Heart right ventricle (tissue), 16 donors: ENCODE data around the gene HSPA9. TPM values are rescaled to one million over a fixed set of nuclear protein-coding genes. Genes with fewer than 3 reads are reported as not detected.

Source experiments
- ATAC-seq, 8 donors: fragments of 200-7000 bp; cut with Tn5 transposase; one replicate each; pipeline ENCODE4 v1.9.1; 2020; ENCODE audit warnings: mild to moderate bottlenecking in 8 of 8, moderate library complexity in 8 of 8, moderate number of reproducible peaks in 1 of 8
- DNase-seq, 2 donors: peaks; one replicate each; pipeline ENCODE4 v3.0.0-alpha.2; 2020
- H3K27ac ChIP-seq, 10 donors: fragments of 200-600 bp; sonication (generic) in 2 of 10; one replicate each; pipeline versions ENCODE4 v1.5.0 to v1.8.0; 2020 to 2022; ENCODE audit warnings: mild to moderate bottlenecking in 3 of 10
- H3K27me3 ChIP-seq, 7 donors: fragments of 200-600 bp; one replicate each; pipeline ENCODE4 v1.8.0; 2021 to 2022; ENCODE audit warnings: mild to moderate bottlenecking in 2 of 7
- H3K36me3 ChIP-seq, 9 donors: fragments of 200-600 bp; sonication (generic) in 1 of 9; one replicate each; pipeline versions ENCODE4 v1.5.0 to v1.8.0; 2020 to 2022; ENCODE audit warnings: mild to moderate bottlenecking in 2 of 9
- H3K4me1 ChIP-seq, 9 donors: fragments of 200-600 bp; sonication (generic) in 1 of 9; one replicate each; pipeline versions ENCODE4 v1.5.0 to v1.8.0; 2020 to 2022; ENCODE audit warnings: mild to moderate bottlenecking in 4 of 9
- H3K4me3 ChIP-seq, 10 donors: fragments of 200-600 bp; sonication (generic) in 2 of 10; one replicate each; pipeline versions ENCODE4 v1.5.0 to v1.8.0; 2020 to 2022; ENCODE audit warnings: mild to moderate bottlenecking in 7 of 10, moderate library complexity in 2 of 10
- H3K9me3 ChIP-seq, 11 donors: fragments of 200-600 bp in 10 of 11; sonication (generic) in 2 of 11; one replicate each; pipeline versions ENCODE4 v1.5.0 to v1.8.0; 2013 to 2022; ENCODE audit warnings: mild to moderate bottlenecking in 2 of 11, control low read depth in 1 of 11, moderate library complexity in 1 of 11
- CTCF ChIP-seq, 9 donors: fragments of 200-600 bp; sonication (generic) in 2 of 9; IDR thresholded peaks; one replicate each; pipeline versions ENCODE4 v1.5.0 to v1.8.0; 2021 to 2022; ENCODE audit warnings: antibody characterized with exemption in 9 of 9, mild to moderate bottlenecking in 5 of 9, moderate library complexity in 1 of 9
- WGBS, 2 donors: extraction: QIAGEN DNeasy Blood & Tissue Kit; methylation state at CpG; one replicate each; pipeline ENCODE4 v1.1.7; 2013; ENCODE audit warnings: inconsistent platforms in 1 of 2; 5-methylcytosine and 5-hydroxymethylcytosine counted together
- intact Hi-C, 10 donors: fragments of 100-400 bp; cut with DNase I; formaldehyde crosslinking; loops; one replicate each; pipeline versions ENCODE4 v1.11.1 to v1.14.2; 2022
- polyA plus RNA-seq, 2 donors: library from polyadenylated mRNA; stranded (reverse); fragments of 200-250 nt; gene quantifications; one replicate each; pipeline ENCODE4 v1.2.3, GENCODE V29; 2013
- total RNA-seq, 10 donors: library from RNA; stranded (reverse); fragmentation: NEBNext Ultra II Directional in 3 of 10; extraction: Animal tissue kit (Norgen Biotek cat#: 25700) in 3 of 10; gene quantifications; one replicate each; pipeline versions ENCODE4 v1.2.1 to v1.2.4, GENCODE V29; 2021 to 2023
- donor health status: Arrhythmogenic right ventricular cardiomyopathy.
- donor health status: ischemic (EF 13 %, LVEDD 7.1; RV severe dilation, severe dysfunction).
- donor health status: healthy with polysubstance abuse.
- donor health status: DM: no; HTN: yes; CAD: no.
- donor health status: DM: no; HTN: no; CAD: no.
- donor health status: ischemic (EF 25% LVEDD 6.9; RV normal size, moderate dysfunction).
- donor health status: ischemic (EF 25% LVEDD 5.7; RV mildly dilated, moderate dysfunction).
- donor health status: healthy.
- donor health status: DM: yes; HTN: yes; CAD: no.
- donor health status: Ischemic cardiomyopathy.
- donor health status: ischemic (EF 35%, LVEDD 5.7; RV mildly dilated, moderate dysfunction).
- donor health status: nonischemic (EF 11% LVEDD 7.7; RV severe dilation, severe dysfunction).
- donor health status: DM: yes; HTN: yes; CAD: no.
- donor health status: PGD.
- donor health status: ischemic (EF 29% LVEDD 5.4; RV normal size, mild dysfunction).
- donor health status: nonischemic (EF 23%, LVEDD 6.1; RV moderate dilation, normal function).

The HSPA9 gene
- total and polyA plus RNA-seq, 12 donors = 82.9 to 415 (median 315) TPM

- peak overlapping the region; percentile 73 to 99 (median 94) for H3K4me3 ChIP-seq
- intact Hi-C loops = loop anchor here in 5 of 10 donors (2.0 to 10.0 kb wide), 3 partner anchors 49 to 77 kb away; partner anchors contain the start of gene EGR1 (in 4 of the 5)
- ATAC-seq (no peak), DNase-seq (no peak)
- no peaks in the 10 kb centered on the region for H3K9me3 ChIP-seq
- no peak for TF ChIP-seq CTCF (IDR thresholded peaks at IDR 0.05)
- H3K27ac ChIP-seq = peak overlapping the region in 8 of 10 donors; percentile 93 to 99 (median 98)
- 10 to 11% methylated on average over 6 of the region's 6 CpGs for WGBS, 2 donors
- peaks cover 0 to 16% (median 0%) of the 10 kb centered on the region in 9 donors for H3K36me3 ChIP-seq
- H3K4me1 ChIP-seq = peaks cover 13 to 79% (median 69%) of the 10 kb centered on the region in 9 donors
- H3K27me3 ChIP-seq = no peaks in the 10 kb centered on the region
These were observed 33.6 kb downstream of the HSPA9 start for GRCh38 chr5:138541511-138542179.

DNA sequence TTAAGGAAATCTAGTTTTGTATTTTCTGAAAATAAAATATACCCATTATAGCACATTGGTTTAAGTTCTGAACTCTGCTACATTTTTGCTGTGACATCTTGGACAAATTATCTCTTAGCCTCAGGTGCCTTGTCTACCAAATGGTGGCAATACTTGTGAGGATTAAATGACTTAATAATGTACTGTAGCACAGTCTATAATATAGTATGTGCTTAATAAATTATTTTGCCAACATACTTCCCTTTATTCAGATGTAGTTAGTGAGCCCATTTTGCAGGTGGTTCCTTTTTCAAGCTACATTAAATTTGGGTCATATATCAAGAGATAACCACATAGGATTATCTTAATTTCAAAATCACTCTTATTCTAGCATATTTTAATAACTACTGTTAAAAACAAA is 35.4 kb downstream of the HSPA9 start:
- intact Hi-C loops = loop anchor here in 1 of 10 donors (10.0 kb wide), 1 partner anchor 75 kb away; the partner anchor contains the start of gene EGR1
- Histone ChIP-seq H3K27me3 (no peaks in the 10 kb centered on the region), H3K9me3 (no peaks in the 10 kb centered on the region), H3K4me3 (no peak overlapping the region), H3K36me3 (peaks cover 0 to 28% (median 0%) of the 10 kb centered on the region in 9 donors), H3K4me1 (peaks cover 11 to 72% (median 57%) of the 10 kb centered on the region in 9 donors), H3K27ac (no peak overlapping the region)
- TF ChIP-seq CTCF (IDR thresholded peaks at IDR 0.05) = no peak
- DNase-seq (no peak), ATAC-seq (no peak)

DNA sequence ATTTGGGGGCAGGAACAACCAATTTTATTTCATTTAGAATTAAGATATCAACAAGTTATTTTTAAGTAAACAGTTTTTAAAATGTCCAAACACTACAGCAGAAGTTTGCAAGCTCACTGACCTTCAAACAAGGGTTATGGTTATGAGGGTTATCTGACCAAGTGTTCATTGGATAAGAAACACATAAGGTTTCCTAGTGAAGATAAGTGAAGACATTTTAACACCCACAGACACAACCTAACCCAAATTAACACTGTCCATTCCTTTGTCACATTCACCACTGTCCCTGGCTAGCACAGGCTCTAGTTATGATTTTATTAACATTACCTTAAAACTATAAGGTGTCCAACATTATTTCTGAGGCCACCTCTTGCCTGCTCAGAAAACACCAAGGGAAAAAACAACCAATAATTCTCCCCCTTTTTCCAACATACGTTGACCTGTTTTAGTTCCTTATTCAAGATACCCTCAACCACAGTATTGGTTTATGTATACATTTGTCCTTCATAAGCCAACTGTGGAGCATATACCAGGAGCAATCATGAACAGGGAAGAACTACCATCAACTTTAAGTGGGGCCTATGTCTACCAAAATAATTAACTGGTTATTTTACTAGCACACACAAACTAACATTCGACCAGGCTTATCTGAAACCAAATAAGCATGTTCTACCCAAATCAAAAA is 36.1 kb downstream of the HSPA9 start:
- no peak overlapping the region for H3K4me3 ChIP-seq
- WGBS, 2 donors = 65 to 71% methylated on average over 2 of the region's 2 CpGs

More for the DNA sequence above, 36.1 kb downstream of the HSPA9 start:
- ATAC-seq (no peak), DNase-seq (no peak)
- intact Hi-C loops = no loop called here
- H3K27ac ChIP-seq = peak overlapping the region in 1 of 10 donors; percentile 11
- H3K4me1 ChIP-seq = peaks cover 11 to 72% (median 56%) of the 10 kb centered on the region in 9 donors
- no peaks in the 10 kb centered on the region for H3K27me3 ChIP-seq
- H3K36me3 ChIP-seq = peaks cover 0 to 35% (median 0%) of the 10 kb centered on the region in 9 donors
- H3K9me3 ChIP-seq = no peaks in the 10 kb centered on the region
- no peak for TF ChIP-seq CTCF (IDR thresholded peaks at IDR 0.05)
